ENCODE data around the gene YWHAG. TPM values are rescaled to one million over a fixed set of nuclear protein-coding genes. Genes with fewer than 3 reads are reported as not detected.
A peak's percentile ranks its signal among the peaks of the same experiment; 100 is the strongest.

Gene YWHAG
- total and polyA plus RNA-seq, 9 of the 15 experiments (the other 6 are each of a cell fraction or from before 2014, with no cell fraction given), result 30.4 to 246 (median 94.5) TPM

DNA sequence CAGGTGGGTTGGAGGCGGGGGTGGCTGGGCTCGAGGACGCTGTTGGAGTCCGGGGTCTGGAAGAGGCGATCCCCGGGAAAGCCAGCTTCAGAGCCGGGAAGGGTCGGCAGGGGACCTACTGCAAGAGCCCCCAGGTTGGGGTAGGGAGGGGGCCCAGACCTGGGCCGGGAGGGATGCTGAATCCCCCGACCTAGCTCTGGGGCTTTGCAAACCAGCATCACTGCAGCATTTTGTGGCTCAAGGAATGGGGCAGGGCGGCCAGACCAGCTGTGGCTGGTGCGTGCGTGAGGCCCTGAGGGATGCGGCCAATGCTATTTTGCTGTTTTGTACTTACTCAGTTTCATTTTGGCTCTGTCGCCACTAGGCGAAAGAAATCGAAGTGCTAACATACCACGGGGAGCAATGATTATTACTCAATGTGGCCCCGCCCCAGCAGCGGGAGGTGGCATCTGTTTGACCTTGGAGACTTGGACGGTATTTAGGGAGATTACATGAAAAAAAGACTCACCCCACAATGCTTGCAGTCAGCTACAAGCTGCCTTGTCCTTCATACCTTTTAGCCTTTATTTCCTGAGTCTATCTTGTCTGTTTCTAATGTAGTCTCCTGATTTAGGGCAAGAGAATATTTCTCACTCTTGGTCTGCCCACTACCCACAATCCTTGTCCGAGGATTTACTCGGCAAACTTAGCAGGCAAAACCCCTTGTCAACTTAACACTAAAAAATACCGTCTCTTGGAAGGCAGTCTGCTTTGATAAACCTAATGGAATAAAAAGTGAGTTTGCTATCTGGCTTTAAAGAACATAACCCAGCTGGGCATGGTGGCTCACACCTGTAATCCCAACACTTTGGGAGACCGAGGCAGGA, 40.1 kb downstream of the YWHAG start (continued):
- TF ChIP-seq CEBPG (CRISPR knock-in tag; IDR thresholded peaks at IDR 0.05) (peak; percentile 79), CEBPG (tag; conservative IDR thresholded peaks at IDR 0.05 in 1 of 2, IDR thresholded peaks at IDR 0.05 in 1 of 2) (peak; percentile 84 to 92), TGIF2 (CRISPR knock-in tag; IDR thresholded peaks at IDR 0.05) (no peak), SNRNP70 (optimal IDR thresholded peaks at IDR 0.05; ENCODE audit: low read depth, low read length) (no peak), SMARCE1 (IDR thresholded peaks at IDR 0.05) (no peak), ZNF3 (CRISPR knock-in tag; IDR thresholded peaks at IDR 0.05) (no peak), ZEB2 (IDR thresholded peaks at IDR 0.05) (peak; percentile 40; the same call in 1 of the 2 replicates), MTA1 (IDR thresholded peaks at IDR 0.05; ENCODE audit: borderline replicate concordance) (no peak), DACH1 (IDR thresholded peaks at IDR 0.05; ENCODE audit: partially characterized antibody) (peak; percentile 37), CBX3 (IDR thresholded peaks at IDR 0.05; ENCODE audit: borderline replicate concordance in 1 of 2, low read length in 2 of 2) (peak in 1 of 2 experiments; percentile 37; a peak in 1 of 3 replicates), FOSL1 (tag; conservative IDR thresholded peaks at IDR 0.05) (no peak), NBN (IDR thresholded peaks at IDR 0.05; ENCODE audit: low read depth) (0 out of 2 replicates have a peak, but pooled peaks have one; percentile 48), CHCHD3 (CRISPR knock-in tag; IDR thresholded peaks at IDR 0.05) (no peak), FOXA3 (CRISPR knock-in tag; conservative IDR thresholded peaks at IDR 0.05 in 1 of 2, IDR thresholded peaks at IDR 0.05 in 1 of 2) (peak in 1 of 2 experiments; percentile 58; a peak in 1 of 4 replicates), MECOM (CRISPR knock-in tag; IDR thresholded peaks at IDR 0.05) (no peak), RAD21 (CRISPR knock-in tag; conservative IDR thresholded peaks at IDR 0.05 in 1 of 2, IDR thresholded peaks at IDR 0.05 in 1 of 2) (peak in 1 of 2 experiments; percentile 38; a peak in 1 of 4 replicates), CBX1 (IDR thresholded peaks at IDR 0.05; ENCODE audit: low read depth) (peak; percentile 9; the same call in 1 of the 2 replicates), BMI1 (IDR thresholded peaks at IDR 0.05; ENCODE audit: low read length) (no peak), ESRRA (IDR thresholded peaks at IDR 0.05; ENCODE audit: borderline replicate concordance, low read depth) (peak; percentile 98), ZNF695 (CRISPR knock-in tag; IDR thresholded peaks at IDR 0.05) (no peak), FOXJ3 (CRISPR knock-in tag; IDR thresholded peaks at IDR 0.05) (no peak)
